Stimulated activated CD4-positive, alpha-beta T cell treated with anti-CD3 and anti-CD28 coated beads, Interleukin-12 subunit alpha, Interleukin-12 subunit beta, amount 100 ng/mL, for 48 hours (primary cell): ENCODE results near the gene FLNA.
"Not testable (repeated sequence)": the region's sequence is repeated elsewhere in the genome, so short reads cannot be mapped to it uniquely, and the experiment has no call there.

Source experiments
- DNase-seq, 3 donors: peaks; one replicate each; pipeline ENCODE4 v3.0.0-alpha.2; 2020; ENCODE audit warnings: low read depth in 2 of 3, low spot score in 1 of 3

FLNA gene

GRCh38 chrX:154359362-154360154 is 14.9 kb downstream of the FLNA start:
- no peak for DNase-seq

- no peak for DNase-seq
Observed at GRCh38 chrX:154358829-154359228, 15.6 kb downstream of the FLNA start.

- no peak for DNase-seq
Observed at GRCh38 chrX:154358011-154358410, 16.4 kb downstream of the FLNA start.

DNA sequence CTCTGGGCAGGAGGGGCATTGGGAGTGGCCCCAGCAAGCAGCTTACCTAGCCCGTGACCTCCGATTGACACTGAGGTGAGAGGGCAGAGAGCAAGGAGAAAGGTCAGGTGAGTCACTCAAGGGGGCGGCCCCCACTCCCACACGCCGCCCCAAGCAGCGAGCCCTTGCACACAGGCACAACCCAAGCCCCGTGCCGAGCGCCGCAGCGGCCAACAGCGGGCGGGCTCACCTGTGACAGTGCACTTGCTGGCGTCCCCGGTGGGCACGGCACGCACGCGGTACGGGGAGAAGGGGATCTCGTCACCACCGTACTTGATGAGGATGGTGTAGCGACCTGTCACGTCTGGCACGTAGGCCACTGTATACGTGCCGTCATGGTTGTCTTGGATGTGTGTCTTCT is 17.2 kb downstream of the FLNA start:
- DNase-seq: no peak

GRCh38 chrX:154356596-154356995 is 17.8 kb downstream of the FLNA start:
- DNase-seq: no peak

DNA sequence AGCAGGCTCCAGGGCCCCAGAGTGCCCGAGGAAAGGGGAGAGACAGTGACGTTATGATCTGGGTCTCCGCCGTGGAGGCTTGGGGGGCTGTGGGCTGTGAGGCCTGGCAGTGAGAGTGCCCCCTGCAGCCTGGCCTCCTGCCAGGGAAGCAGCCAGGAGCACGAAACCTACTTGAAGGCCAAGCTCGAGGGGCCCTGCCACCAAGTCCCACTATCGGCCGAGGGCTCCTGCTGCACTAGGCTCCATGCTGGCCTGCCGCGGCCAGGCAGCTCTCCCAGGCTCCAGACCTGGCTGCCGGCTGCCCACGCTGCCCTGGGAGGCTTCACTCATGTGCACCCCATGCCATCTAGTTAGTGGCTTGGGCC is 18.7 kb downstream of the FLNA start:
- DNase-seq: no peak

- DNase-seq: no peak
Observed at GRCh38 chrX:154355094-154355775, 19.2 kb downstream of the FLNA start.

DNA sequence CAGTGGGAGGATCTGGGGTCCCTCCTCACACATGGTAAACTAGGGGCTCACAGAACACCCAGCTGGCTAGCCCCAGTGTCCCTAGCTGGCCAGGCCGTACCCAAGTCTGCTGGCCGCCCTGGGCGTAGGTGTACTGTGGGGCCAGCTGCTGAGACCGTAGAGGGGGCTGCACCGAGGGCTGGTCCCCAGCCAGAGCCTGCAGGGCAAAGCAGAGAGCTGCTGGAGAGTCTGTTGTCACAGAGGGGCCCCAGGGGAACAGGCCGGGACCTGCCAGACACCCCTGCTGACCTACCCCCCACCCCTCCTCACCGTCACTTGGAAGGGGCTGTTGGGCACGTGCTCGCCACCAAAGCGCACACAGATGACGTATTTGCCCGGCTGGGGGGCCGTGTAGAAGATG is 19.9 kb downstream of the FLNA start:
- DNase-seq: no peak

DNA sequence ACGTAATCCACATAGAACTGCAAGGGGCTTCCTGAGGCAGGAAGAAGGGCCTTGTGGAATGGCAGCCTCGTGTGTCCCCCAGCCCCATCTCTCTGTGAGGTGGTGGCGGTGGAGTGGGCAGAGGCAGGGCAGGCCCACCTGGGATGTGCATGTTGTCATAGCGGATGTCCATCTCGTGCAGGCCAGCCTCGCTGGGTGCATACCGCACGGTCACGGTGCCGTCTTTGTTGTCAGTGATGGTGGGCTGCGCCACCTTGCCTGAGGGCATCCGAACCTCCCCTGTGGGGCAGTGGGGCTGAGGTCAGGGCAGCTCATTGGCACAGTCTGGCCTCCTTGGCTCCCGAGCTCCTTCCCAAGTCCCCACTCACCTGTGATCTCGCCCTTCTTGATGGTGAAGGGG is 20.4 kb downstream of the FLNA start:
- DNase-seq: no peak

DNA sequence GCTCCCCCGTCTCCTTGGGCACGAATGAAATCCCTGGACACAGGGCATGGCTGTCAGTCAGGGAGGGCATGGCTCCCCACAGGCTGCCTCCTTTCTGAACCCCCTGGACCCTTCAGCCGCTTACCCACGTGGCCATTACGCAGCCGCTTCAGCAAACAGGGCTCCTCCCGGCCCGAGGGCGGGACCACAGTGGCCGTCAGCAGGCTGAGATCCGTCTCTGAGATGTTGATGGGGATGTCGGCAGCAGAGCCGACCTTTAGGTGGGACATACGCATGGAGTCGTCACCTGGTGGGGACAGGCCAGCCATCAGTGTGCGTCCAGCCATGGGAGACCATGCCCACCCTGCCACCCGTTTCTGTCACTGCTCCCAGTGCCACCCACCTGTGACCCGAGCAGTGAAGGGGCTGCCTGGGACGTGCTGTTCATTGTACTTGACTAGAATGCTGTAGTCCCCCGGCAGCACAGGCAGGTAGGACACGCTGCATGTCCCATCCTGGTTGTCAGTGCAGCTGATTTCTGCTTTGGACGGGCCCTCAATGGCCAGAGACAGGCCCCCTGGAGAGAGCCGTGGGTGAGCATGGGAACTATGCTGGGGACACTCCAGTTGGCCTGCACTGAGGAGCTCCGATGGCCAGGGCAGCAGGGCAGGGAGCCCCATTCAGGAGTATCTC is 21.1 kb downstream of the FLNA start:
- DNase-seq: no peak

DNA sequence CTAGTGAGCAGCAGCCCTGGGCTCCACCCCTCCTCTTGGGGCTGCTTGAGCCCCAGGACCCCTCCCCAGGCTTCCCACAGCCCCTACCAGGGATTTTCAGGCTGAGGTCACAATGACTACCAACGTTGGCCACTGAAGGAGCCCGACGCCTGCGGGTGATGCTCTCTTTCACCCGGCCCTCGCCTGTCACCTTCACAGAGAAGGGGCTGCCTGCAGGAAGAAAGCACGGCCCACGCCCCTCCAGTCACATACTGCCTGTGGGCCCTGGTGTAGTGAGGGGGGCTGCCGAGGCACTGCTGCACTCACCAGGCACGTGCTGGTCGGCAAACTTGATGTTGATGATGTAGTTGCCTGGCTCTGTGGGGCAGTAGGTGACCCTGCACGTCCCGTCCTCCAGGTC is 22.0 kb downstream of the FLNA start:
- DNase-seq: no peak

DNA sequence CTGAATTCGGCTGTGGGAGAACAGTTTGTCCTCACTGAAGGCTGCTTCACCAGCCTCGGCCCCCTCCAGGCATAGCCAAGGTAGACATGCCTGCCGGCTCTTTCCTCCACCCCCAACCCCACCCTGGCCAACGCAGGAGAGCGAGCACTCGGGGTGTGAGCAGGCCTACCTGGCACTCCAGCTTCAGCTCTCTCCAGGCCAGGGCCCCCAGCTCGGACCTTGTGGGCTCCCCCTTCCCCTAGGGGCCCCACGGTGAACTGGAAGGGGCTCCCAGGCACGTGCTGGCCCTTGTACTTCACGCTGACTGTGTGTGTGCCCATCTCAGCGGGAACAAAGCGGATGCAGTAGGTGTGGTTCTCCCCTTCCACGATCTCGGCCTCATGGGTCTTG is 22.4 kb downstream of the FLNA start:
- DNase-seq: no peak

DNA sequence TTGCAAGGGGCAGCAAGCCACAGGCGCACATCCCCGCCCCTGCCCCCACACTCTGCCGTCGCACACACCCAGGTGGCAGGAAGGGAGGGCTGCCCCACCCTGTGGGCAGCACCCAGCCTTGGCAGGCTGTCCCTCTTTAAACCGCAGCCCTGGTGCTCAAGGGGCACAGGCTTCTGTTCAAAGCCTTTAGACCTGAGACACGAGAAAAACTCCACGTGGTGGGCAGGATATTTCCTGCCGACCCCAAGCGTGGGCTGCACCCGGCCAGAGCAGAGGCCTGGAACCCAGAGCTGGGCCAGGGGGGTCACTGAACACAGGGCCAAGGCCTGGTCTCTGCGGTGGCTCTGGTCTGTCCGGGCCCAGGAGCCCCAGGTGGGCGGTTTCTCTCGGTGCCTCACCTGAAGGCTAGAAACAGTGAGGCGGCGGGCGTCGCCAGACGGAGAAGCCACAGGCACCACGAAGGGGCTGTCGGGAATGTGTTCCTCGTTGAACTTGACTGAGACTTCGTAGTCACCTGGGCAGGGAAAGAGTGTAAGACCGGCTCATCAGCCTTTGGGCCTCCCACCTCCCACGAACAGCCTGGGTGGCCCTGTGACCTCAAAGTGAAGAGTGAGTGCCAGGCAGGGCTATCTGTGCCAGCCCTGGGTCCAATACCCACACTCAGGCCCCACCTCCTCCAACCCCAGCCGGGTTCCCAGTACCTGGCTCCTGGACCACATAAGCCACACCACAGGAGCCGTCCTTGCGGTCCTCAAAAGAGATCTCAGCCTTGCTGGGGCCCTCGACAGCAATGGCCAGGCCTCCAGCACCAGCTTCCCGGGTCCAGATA is 23.0 kb downstream of the FLNA start:
- no peak for DNase-seq

- no peak for DNase-seq
Observed at GRCh38 chrX:154350429-154351182, 23.8 kb downstream of the FLNA start.

DNA sequence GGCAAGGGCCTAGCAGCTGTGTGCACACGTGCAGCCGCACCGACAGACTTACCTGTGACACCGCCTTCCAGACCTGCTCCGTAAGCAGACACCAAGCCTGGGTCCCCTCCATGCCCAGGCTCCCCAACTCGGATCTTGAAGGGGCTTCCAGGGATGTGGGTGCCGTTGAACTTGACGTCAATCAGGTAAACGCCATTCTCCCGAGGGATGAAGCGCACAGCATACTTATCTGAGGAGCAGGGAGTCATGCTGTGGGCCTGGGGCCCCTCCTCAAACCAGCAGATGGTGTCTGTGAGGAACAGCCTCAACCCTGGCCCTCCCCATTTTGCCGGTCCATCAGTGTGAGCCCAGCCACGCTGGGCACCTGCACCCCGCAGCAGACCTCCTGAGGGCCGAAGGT is 24.5 kb downstream of the FLNA start:
- DNase-seq: no peak

GRCh38 chrX:154349359-154349935 is 25.0 kb downstream of the FLNA start:
- no peak for DNase-seq

DNA sequence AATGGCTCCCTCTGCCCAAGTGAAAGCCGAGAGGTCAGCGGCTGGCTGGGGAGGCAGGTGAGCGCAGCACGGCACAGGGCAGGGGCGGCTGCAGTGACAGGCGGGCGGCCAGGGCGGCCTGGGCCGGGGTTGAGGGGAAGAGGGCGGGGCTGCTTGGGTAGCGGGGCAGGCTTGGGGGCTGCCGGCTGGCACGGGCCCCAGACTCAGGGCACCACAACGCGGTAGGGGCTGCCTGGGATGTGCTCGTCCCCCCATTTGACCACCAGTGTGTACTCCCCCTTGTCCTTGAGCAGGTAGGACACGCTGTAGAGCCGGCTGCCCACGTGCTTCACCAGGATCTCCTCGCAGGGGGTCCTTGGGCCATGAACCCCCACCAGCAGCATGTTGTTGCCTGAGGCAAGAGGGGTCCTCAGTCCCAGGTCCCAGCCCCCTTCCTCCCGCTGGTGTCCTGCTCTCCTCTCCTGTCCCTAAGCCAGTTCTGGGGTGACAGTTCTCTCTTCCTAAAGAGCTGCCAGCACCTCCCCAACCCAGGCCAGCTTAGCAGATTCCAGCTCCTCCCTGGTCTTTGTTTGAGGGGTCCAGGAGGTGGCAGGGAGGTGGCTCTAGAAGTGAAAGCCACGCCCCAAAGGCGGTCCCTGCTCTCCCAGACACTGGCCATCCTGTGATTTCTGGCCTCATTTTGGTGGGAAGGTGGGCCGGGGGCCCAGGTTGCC is 25.6 kb downstream of the FLNA start:
- no peak for DNase-seq

- DNase-seq: no peak
Observed at GRCh38 chrX:154348114-154348531, 26.3 kb downstream of the FLNA start.

- DNase-seq: not testable (repeated sequence)
Observed at GRCh38 chrX:154343620-154344019, 30.8 kb downstream of the FLNA start.

DNA sequence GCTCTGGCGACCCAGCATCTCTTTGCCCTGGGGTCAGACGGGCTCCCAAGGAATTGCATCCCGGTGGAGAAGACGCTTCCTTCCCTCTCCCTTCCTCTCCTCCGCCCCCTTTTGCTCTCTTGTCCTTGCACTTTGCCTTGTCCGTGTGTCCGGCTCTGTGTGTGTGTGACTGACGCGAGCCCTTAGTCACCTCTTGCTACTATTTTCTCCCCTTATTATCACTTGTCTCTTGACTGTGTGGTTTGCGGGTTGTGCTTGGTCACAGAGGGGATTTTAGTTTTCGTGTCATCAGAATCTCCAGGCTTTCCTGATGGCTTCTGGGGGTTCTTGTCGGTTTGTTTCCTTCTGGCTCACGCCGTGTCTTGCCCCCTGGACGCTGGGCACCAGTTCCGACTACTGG is 31.4 kb downstream of the FLNA start:
- DNase-seq: not testable (repeated sequence)
